Measurements from ENCODE around the gene EVX1.

EVX1 gene

DNA sequence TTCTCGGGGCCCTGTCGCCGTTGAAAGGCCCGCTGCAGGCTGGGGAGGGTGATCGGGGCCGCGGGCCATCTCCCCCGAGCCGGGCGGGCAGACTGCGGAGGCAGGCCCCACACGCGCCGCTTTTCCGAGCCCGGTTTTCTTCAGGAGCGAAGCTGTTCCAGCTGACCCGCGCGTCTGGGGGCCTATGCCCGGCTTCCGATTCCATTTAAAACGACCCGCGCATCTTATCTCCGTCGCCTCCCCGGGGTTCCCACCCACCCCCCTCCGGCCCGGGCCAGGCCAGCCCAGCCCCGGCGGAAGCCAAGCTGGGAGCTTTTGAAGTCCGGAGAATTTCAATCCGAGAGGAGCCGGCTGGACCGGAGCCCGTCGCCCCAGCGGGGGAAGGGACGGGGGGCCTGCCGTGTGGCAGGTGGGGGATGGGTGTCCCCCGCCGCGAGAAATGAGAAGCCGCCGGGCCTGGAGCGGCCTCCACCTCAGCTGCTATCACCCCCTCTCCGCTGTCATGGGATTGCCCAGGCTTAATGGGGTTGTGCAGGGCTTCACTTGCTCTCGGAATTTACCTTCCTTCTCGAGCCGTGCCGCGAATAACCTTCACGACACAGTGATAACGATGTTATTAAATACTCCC, 3.1 kb upstream of the EVX1 start:
- no peak overlapping the region for H3K27ac ChIP-seq (ENCODE audit: low read depth, low read length)
- H3K79me2 ChIP-seq (ENCODE audit: insufficient read depth, low read length): no peaks in the 10 kb centered on the region
- H3F3A ChIP-seq (ENCODE audit: insufficient read depth): no peaks in the 10 kb centered on the region
- TF ChIP-seq EZH2phosphoT487 (conservative IDR thresholded peaks at IDR 0.05; ENCODE audit: low read length): no peak
- TF ChIP-seq, protein P1, sequence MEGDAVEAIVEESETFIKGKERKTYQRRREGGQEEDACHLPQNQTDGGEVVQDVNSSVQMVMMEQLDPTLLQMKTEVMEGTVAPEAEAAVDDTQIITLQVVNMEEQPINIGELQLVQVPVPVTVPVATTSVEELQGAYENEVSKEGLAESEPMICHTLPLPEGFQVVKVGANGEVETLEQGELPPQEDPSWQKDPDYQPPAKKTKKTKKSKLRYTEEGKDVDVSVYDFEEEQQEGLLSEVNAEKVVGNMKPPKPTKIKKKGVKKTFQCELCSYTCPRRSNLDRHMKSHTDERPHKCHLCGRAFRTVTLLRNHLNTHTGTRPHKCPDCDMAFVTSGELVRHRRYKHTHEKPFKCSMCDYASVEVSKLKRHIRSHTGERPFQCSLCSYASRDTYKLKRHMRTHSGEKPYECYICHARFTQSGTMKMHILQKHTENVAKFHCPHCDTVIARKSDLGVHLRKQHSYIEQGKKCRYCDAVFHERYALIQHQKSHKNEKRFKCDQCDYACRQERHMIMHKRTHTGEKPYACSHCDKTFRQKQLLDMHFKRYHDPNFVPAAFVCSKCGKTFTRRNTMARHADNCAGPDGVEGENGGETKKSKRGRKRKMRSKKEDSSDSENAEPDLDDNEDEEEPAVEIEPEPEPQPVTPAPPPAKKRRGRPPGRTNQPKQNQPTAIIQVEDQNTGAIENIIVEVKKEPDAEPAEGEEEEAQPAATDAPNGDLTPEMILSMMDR (IDR thresholded peaks at IDR 0.05; ENCODE audit: insufficient read depth, low read length, poor library complexity, severe bottlenecking): no peak
- H3K36me3 ChIP-seq (ENCODE audit: low read length): no peaks in the 10 kb centered on the region
- no peak overlapping the region for H3K9ac ChIP-seq (ENCODE audit: low read length)
- H3K9me2 ChIP-seq (replicated peaks; ENCODE audit: insufficient read depth, low read length): no peaks in the 10 kb centered on the region
- H3K27me3 ChIP-seq (ENCODE audit: low read length): no peaks in the 10 kb centered on the region
- no peak overlapping the region for H3K4me2 ChIP-seq (ENCODE audit: low read depth, low read length, poor library complexity, severe bottlenecking)
- no peak overlapping the region for H3K4me3 ChIP-seq (ENCODE audit: insufficient read depth, low read length, poor library complexity, severe bottlenecking)
- no peak overlapping the region for H2AFZ ChIP-seq (ENCODE audit: low read depth, low read length, severe bottlenecking)
- H3K9me3 ChIP-seq (ENCODE audit: insufficient read depth, low read length): no peaks in the 10 kb centered on the region
- H4K20me1 ChIP-seq (ENCODE audit: low read depth, low read length): no peaks in the 10 kb centered on the region

DNA sequence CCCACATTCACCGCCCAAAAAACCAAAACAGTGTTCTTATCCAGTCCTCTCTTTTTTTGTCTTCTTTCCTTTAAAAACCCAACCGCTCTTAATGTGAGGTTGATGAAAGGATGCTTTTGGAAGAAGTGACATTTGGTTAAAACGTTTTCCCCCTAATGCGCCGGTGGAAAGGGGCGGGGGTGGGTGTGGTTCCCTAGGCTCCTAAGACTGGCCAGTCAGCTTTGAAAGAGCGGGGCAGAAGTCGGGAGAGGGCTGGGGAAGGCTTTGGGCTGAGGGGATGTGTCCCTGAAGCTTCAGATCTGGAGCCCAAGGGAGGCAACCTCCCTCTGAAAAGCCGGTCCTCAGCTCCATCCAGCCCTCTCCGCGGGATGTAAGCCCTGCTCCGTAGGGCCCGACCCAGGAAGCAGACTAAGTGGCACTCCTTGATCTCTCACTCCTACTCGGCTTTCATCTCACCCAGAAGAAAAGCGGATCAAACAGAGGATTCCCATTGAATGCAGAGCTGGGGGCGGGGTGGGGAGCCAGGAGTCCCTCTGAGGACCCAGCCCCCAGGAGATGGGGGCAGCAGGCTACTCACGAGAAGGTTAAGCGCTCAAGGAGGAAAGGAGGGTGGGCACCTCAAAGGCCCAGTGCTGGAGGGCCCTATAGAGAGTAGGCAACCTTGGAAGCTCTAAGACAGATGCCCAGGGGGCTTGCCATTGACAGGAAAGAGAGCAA, 2.4 kb upstream of the EVX1 start:
- Histone ChIP-seq H4K20me1 (ENCODE audit: low read depth, low read length) (no peaks in the 10 kb centered on the region), H3K79me2 (ENCODE audit: insufficient read depth, low read length) (no peaks in the 10 kb centered on the region), H3K4me2 (ENCODE audit: low read depth, low read length, poor library complexity, severe bottlenecking) (no peak overlapping the region), H3K9ac (ENCODE audit: low read length) (no peak overlapping the region), H3K27me3 (ENCODE audit: low read length) (no peaks in the 10 kb centered on the region), H3K9me2 (replicated peaks; ENCODE audit: insufficient read depth, low read length) (no peaks in the 10 kb centered on the region), H3K27ac (ENCODE audit: low read depth, low read length) (no peak overlapping the region), H3K36me3 (ENCODE audit: low read length) (no peaks in the 10 kb centered on the region), H2AFZ (ENCODE audit: low read depth, low read length, severe bottlenecking) (no peak overlapping the region), H3K4me3 (ENCODE audit: insufficient read depth, low read length, poor library complexity, severe bottlenecking) (no peak overlapping the region), H3K9me3 (ENCODE audit: insufficient read depth, low read length) (no peaks in the 10 kb centered on the region), H3F3A (ENCODE audit: insufficient read depth) (no peaks in the 10 kb centered on the region)
- TF ChIP-seq EZH2phosphoT487 (conservative IDR thresholded peaks at IDR 0.05; ENCODE audit: low read length): no peak
- TF ChIP-seq, protein P1 (IDR thresholded peaks at IDR 0.05; ENCODE audit: insufficient read depth, low read length, poor library complexity, severe bottlenecking): no peak

DNA sequence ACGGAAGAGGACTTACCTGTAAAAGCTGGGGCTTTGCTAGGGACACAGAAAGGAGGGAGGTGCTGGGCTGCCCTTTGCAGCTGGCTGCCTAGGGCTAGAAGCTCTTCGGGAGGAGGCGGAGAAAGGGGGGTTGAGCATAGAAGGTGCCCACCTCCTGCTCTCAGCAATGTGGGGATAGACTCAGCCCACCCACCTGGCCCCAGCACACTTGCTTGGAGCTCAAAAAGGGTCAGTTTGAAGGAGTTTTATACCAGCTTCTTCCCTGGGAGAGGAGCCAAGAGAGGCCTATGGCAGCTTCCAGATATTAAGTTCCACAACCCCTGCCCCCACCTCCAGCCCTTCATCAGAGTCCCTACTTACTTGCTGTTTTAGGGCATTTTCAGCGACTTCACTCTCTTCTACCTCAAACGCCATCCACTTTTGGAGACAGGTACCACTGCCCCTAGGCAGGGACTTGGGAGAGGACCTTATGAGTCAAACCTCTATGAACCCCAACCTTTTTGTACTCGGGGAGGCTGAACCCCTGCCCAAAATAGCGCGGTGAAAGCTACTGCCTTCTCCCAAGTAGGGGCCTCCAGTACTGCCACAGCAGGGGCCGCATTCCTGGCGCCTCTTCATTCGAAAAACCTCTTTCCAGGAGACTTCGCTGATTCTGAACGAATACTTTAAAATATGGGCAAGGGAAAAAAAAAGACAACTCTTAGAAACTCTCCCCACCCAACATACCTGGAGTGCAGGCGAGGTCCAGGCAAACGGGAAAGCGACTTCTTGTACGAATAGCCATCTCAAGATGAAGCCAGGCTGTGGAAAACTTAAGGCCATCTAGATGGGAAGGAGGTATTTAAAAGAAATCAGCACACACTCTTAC, 1.2 kb upstream of the EVX1 start:
- H3F3A ChIP-seq (ENCODE audit: insufficient read depth): no peaks in the 10 kb centered on the region
- H3K27ac ChIP-seq (ENCODE audit: low read depth, low read length): no peak overlapping the region
- H3K4me3 ChIP-seq (ENCODE audit: insufficient read depth, low read length, poor library complexity, severe bottlenecking): no peak overlapping the region
- H4K20me1 ChIP-seq (ENCODE audit: low read depth, low read length): no peaks in the 10 kb centered on the region
- H2AFZ ChIP-seq (ENCODE audit: low read depth, low read length, severe bottlenecking): no peak overlapping the region
- no peak overlapping the region for H3K9ac ChIP-seq (ENCODE audit: low read length)
- H3K36me3 ChIP-seq (ENCODE audit: low read length): no peaks in the 10 kb centered on the region
- no peaks in the 10 kb centered on the region for H3K79me2 ChIP-seq (ENCODE audit: insufficient read depth, low read length)
- H3K9me3 ChIP-seq (ENCODE audit: insufficient read depth, low read length): no peaks in the 10 kb centered on the region
- no peaks in the 10 kb centered on the region for H3K27me3 ChIP-seq (ENCODE audit: low read length)
- TF ChIP-seq EZH2phosphoT487 (conservative IDR thresholded peaks at IDR 0.05; ENCODE audit: low read length): no peak
- H3K4me2 ChIP-seq (ENCODE audit: low read depth, low read length, poor library complexity, severe bottlenecking): no peak overlapping the region
- H3K9me2 ChIP-seq (replicated peaks; ENCODE audit: insufficient read depth, low read length): no peaks in the 10 kb centered on the region
